CD4-positive, alpha-beta T cell treated with Interleukin-2 at 100 ng/mL for 4 hours (primary cell): Measurements from ENCODE around the gene CCL3.
A peak's percentile ranks its signal among the peaks of the same experiment; 100 is the strongest.
"Not testable (repeated sequence)": the region's sequence is repeated elsewhere in the genome, so short reads cannot be mapped to it uniquely, and the experiment has no call there.

Experiments
- DNase-seq: peaks from one replicate; pipeline ENCODE4 v3.0.0-alpha.2; 2020; ENCODE audit warnings: low spot score

The CCL3 gene

GRCh38 chr17:36085765-36086164 is 4.2 kb downstream of the CCL3 start:
- peak; percentile 26 for DNase-seq

GRCh38 chr17:36083691-36084090 is 6.3 kb downstream of the CCL3 start:
- not testable (repeated sequence) for DNase-seq

GRCh38 chr17:36082482-36083120 is 7.3 kb downstream of the CCL3 start:
- peak; percentile 84 for DNase-seq

GRCh38 chr17:36081681-36082471 is 8.1 kb downstream of the CCL3 start:
- peak; percentile 32 for DNase-seq

GRCh38 chr17:36074365-36074764 is 15.6 kb downstream of the CCL3 start:
- DNase-seq: no peak

- DNase-seq: peak; percentile 76
Measured at GRCh38 chr17:36072431-36073121, 17.4 kb downstream of the CCL3 start.

- DNase-seq: no peak
Measured at GRCh38 chr17:36071751-36072150, 18.2 kb downstream of the CCL3 start.

GRCh38 chr17:36070427-36070826 is 19.5 kb downstream of the CCL3 start:
- DNase-seq: no peak

GRCh38 chr17:36069136-36069535 is 20.8 kb downstream of the CCL3 start:
- no peak for DNase-seq

GRCh38 chr17:36068524-36068923 is 21.4 kb downstream of the CCL3 start:
- DNase-seq: no peak

- DNase-seq: peak; percentile 78
Measured at GRCh38 chr17:36066365-36066985, 23.5 kb downstream of the CCL3 start.

GRCh38 chr17:36063786-36064541 is 26.0 kb downstream of the CCL3 start, which contains the start of gene CCL18:
Gene CCL18 (plus strand): TSS chr17:36064272. CDS start chr17:36064343, 71 bp downstream.
- no peak for DNase-seq

- no peak for DNase-seq
Measured at GRCh38 chr17:36060816-36061215, 29.1 kb downstream of the CCL3 start.

- DNase-seq: no peak
Measured at GRCh38 chr17:36059406-36059805, 30.5 kb downstream of the CCL3 start.

- no peak for DNase-seq
Measured at GRCh38 chr17:36057911-36058310, 32.0 kb downstream of the CCL3 start.

- DNase-seq: no peak
Measured at GRCh38 chr17:36055921-36056520, 33.9 kb downstream of the CCL3 start.

GRCh38 chr17:36055171-36055570 is 34.8 kb downstream of the CCL3 start:
- no peak for DNase-seq

- no peak for DNase-seq
Measured at GRCh38 chr17:36049643-36050042, 40.3 kb downstream of the CCL3 start.

- DNase-seq: no peak
Measured at GRCh38 chr17:36048066-36048465, 41.9 kb downstream of the CCL3 start.
